Panc1 (cell line): ENCODE data around the gene BSND. TPM values are rescaled to one million over a fixed set of nuclear protein-coding genes. Genes with fewer than 3 reads are reported as not detected.

Experiments
- ATAC-seq: fragments of 200-7000 bp; cut with Tn5 transposase; 2 replicates; pipeline ENCODE4 v1.9.1; 2020; ENCODE audit warnings: mild to moderate bottlenecking, moderate library complexity
- BruUV-seq: library from RNA; stranded (reverse); fragments of 400-500 nt; replicated peaks from 2 replicates; lab custom pipeline; 2021; lab: Mats Ljungman, UMichigan
- CTCF ChIA-PET: fragments of 300-600 bp; sonication (Branson Sonifier 250); formaldehyde crosslinking; loops from one replicate; lab custom pipeline; 2022; ENCODE audit warnings: antibody characterized with exemption; lab: Charles Lee
- POLR2A ChIA-PET: fragments of 300-600 bp; sonication (Branson Sonifier 250); formaldehyde crosslinking; loops from one replicate; lab custom pipeline; 2022; ENCODE audit warnings: antibody characterized with exemption; lab: Charles Lee
- DNase-seq: peaks from one replicate; pipeline ENCODE4 v3.0.0-alpha.2; 2010; ENCODE audit warnings: low read depth, low spot score
- H3K27ac ChIP-seq: 2 replicates; pipeline ENCODE4 v1.5.1; 2011; ENCODE audit warnings: mild to moderate bottlenecking, low read length, inconsistent platforms
- H3K27me3 ChIP-seq: fragments of 200-500 bp; sonication (Bioruptor generic); 2 replicates; pipeline ENCODE4 v1.6.0; 2014; ENCODE audit warnings: low read length, inconsistent platforms; ENCODE audit not compliant: control insufficient read depth, insufficient read depth
- H3K36me3 ChIP-seq: fragments of 200-500 bp; sonication (Bioruptor generic); 2 replicates; pipeline ENCODE4 v1.5.1; 2014; ENCODE audit warnings: inconsistent platforms, mild to moderate bottlenecking, low read length, moderate library complexity; ENCODE audit not compliant: control insufficient read depth, insufficient read depth
- H3K4me1 ChIP-seq: 2 replicates; pipeline ENCODE4 v1.5.1; 2011; ENCODE audit warnings: inconsistent platforms, mild to moderate bottlenecking, low read length, moderate library complexity; ENCODE audit not compliant: control insufficient read depth, insufficient read depth
- H3K4me3 ChIP-seq, 2 experiments: 2 replicates each; pipeline ENCODE4 v1.5.1; 2011 to 2012; ENCODE audit warnings: low read depth in 2 of 2, low read length in 2 of 2, mild to moderate bottlenecking in 2 of 2, inconsistent platforms in 1 of 2, moderate library complexity in 1 of 2
- H3K9me3 ChIP-seq: fragments of 200-500 bp; sonication (Bioruptor generic); 2 replicates; pipeline ENCODE4 v1.5.1; 2014; ENCODE audit warnings: low read depth, mild to moderate bottlenecking, inconsistent platforms, low read length, moderate library complexity; ENCODE audit not compliant: control insufficient read depth, insufficient read depth
- CTCF ChIP-seq: fragments of 450-650 bp; IDR thresholded peaks from 2 replicates; pipeline ENCODE4 v1.5.1; 2017; ENCODE audit warnings: mild to moderate bottlenecking
- POLR2AphosphoS5 ChIP-seq: IDR thresholded peaks from 2 replicates; pipeline ENCODE4 v1.6.1; 2012; ENCODE audit warnings: mild to moderate bottlenecking, low read depth, low read length, moderate library complexity
- REST ChIP-seq, 2 experiments: IDR thresholded peaks; 2 replicates each; pipeline ENCODE4 v1.6.1; 2011 to 2012; ENCODE audit warnings: low read depth in 2 of 2, control low read depth in 1 of 2, low read length in 1 of 2, mild to moderate bottlenecking in 1 of 2, moderate library complexity in 1 of 2; ENCODE audit not compliant: insufficient read depth in 1 of 2
- SIN3A ChIP-seq: IDR thresholded peaks from 2 replicates; pipeline ENCODE4 v1.6.1; 2012; ENCODE audit warnings: low read depth, mild to moderate bottlenecking, low read length, moderate library complexity, borderline replicate concordance; ENCODE audit not compliant: insufficient read depth
- TCF7L2 ChIP-seq: IDR thresholded peaks from 2 replicates; pipeline ENCODE4 v1.6.1; 2011; ENCODE audit warnings: mild to moderate bottlenecking, low read depth, low read length, inconsistent platforms
- in situ Hi-C: cut with HindIII; loops from 2 replicates; pipeline ENCODE4 v1.10.0; 2016; ENCODE audit warnings: low sequenced_read_pairs, low pct_unique_long_range_greater_than_20kb
- intact Hi-C: fragments of 100-400 bp; cut with micrococcal nuclease; formaldehyde crosslinking; loops from one replicate; pipeline ENCODE4 v1.10.0; 2022; ENCODE audit not compliant: unreplicated experiment
- total RNA-seq: library from RNA; stranded (reverse); gene quantifications from one replicate; pipeline ENCODE4 v1.2.1, GENCODE V29; 2021; ENCODE audit not compliant: unreplicated experiment

BSND gene
- total RNA-seq, 1 experiment from 2014 or later: not detected

- Histone ChIP-seq H3K4me3 (no peak overlapping the region), H3K9me3 (no peaks in the 10 kb centered on the region), H3K27me3 (no peaks in the 10 kb centered on the region), H3K36me3 (no peaks in the 10 kb centered on the region), H3K4me1 (peaks cover 4% of the 10 kb centered on the region; the same call in 1 of the 2 replicates), H3K27ac (no peak overlapping the region)
- intact Hi-C loops: no loop called here
- TF ChIP-seq SIN3A (no peak), CTCF (no peak)
- BruUV-seq: no TSS peak
- ChIA-PET CTCF (no interaction called here), POLR2A (no interaction called here)
- no peak for ATAC-seq
- in situ Hi-C loops: no loop called here
- DNase-seq: no peak
Measured at GRCh38 chr1:54968551-54968950, 30.2 kb upstream of the BSND start.

- TF ChIP-seq POLR2AphosphoS5: no peak
- Histone ChIP-seq H3K9me3 (no peaks in the 10 kb centered on the region), H3K36me3 (no peaks in the 10 kb centered on the region), H3K4me1 (peaks cover 4% of the 10 kb centered on the region; the same call in 1 of the 2 replicates), H3K4me3 (no peak overlapping the region), H3K27me3 (no peaks in the 10 kb centered on the region), H3K27ac (no peak overlapping the region)
- BruUV-seq: no TSS peak
- DNase-seq (no peak), ATAC-seq (no peak)
- ChIA-PET CTCF (interaction anchor here (1.1 kb wide), 1 partner anchor 25 kb away, joined by 4 read pairs; no protein-coding TSS in a partner anchor), POLR2A (no interaction called here)
- intact Hi-C loops (no loop called here), in situ Hi-C loops (no loop called here)
Measured at GRCh38 chr1:54969879-54970278, 28.9 kb upstream of the BSND start.

GRCh38 chr1:54970901-54971300 is 27.8 kb upstream of the BSND start:
- DNase-seq: no peak
- intact Hi-C loops: no loop called here

More at GRCh38 chr1:54970901-54971300, 27.8 kb upstream of the BSND start:
- in situ Hi-C loops: no loop called here
- no peaks in the 10 kb centered on the region for H3K9me3 ChIP-seq
- POLR2A ChIA-PET: no interaction called here
- H3K27ac ChIP-seq: no peak overlapping the region
- TF ChIP-seq CTCF (no peak), REST (IDR thresholded peaks at IDR 0.05; ENCODE audit: insufficient read depth in 1 of 2, low read depth in 2 of 2, low read length in 1 of 2) (no peak), SIN3A (no peak), POLR2AphosphoS5 (no peak), TCF7L2 (no peak)
- no peak overlapping the region for H3K4me3 ChIP-seq
- BruUV-seq: no TSS peak
- CTCF ChIA-PET: interaction anchor here (1.1 kb wide), 1 partner anchor 26 kb away, joined by 5 read pairs; no protein-coding TSS in a partner anchor
- ATAC-seq: peak; percentile 20; the same call in 1 of the 2 replicates
- H3K27me3 ChIP-seq: no peaks in the 10 kb centered on the region
- no peaks in the 10 kb centered on the region for H3K36me3 ChIP-seq
- H3K4me1 ChIP-seq: peaks cover 4% of the 10 kb centered on the region; the same call in 1 of the 2 replicates
